ENCODE measurements around the gene USP3.

DNA sequence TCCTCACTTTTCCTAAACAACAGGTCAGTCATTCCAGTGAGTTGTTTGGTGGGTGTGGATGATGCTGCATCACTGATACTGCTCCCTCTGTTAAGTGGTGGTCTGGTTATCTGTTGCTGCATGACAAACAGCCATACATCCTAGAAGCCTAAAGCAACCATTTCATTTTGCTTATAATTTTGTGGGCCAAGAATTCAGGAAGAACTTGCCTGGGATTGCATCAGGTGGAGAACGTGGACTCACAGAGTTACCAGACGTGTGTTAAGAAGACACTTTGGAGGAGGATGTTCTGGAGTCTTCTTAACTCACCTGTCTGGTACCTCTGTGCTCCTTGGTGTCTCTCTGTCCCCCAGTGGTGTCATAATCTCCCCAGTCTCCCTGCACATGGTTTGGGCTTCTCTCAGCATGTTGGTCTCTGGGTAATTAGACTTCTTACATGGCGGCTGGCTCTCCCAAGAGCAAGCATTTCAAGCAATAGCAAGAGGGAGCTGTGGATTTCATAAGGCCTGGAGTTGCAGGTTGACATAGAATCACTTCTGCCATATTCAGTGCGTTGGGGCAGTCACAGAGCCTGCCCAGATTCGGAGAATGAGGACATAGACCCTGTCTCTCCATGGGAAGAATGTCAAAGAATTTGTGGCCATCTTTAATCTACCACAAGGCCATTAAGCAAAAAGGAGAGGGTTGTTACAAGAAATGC is 20.1 kb downstream of the USP3 start:
- TF ChIP-seq, protein P1, sequence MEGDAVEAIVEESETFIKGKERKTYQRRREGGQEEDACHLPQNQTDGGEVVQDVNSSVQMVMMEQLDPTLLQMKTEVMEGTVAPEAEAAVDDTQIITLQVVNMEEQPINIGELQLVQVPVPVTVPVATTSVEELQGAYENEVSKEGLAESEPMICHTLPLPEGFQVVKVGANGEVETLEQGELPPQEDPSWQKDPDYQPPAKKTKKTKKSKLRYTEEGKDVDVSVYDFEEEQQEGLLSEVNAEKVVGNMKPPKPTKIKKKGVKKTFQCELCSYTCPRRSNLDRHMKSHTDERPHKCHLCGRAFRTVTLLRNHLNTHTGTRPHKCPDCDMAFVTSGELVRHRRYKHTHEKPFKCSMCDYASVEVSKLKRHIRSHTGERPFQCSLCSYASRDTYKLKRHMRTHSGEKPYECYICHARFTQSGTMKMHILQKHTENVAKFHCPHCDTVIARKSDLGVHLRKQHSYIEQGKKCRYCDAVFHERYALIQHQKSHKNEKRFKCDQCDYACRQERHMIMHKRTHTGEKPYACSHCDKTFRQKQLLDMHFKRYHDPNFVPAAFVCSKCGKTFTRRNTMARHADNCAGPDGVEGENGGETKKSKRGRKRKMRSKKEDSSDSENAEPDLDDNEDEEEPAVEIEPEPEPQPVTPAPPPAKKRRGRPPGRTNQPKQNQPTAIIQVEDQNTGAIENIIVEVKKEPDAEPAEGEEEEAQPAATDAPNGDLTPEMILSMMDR (IDR thresholded peaks at IDR 0.05) = no peak
- TF ChIP-seq EP300 (IDR thresholded peaks at IDR 0.05; ENCODE audit: low read depth) = no peak
- TF ChIP-seq POLR2A (IDR thresholded peaks at IDR 0.05) = no peak

All from transverse colon (tissue), 3 donors.